SK-N-SH treated with all-trans-retinoic acid at 6 μM for 48 hours (cell line): ENCODE data around the gene ASTN2.

Experiments used
- CREB5 ChIP-seq: fragments of 250-450 bp; sonication (Bioruptor Pico); IDR thresholded peaks from 2 replicates; pipeline ENCODE4 v1.5.1; 2020; ENCODE audit warnings: low read depth, mild to moderate bottlenecking, moderate library complexity
- CSRNP3 ChIP-seq: fragments of 250-450 bp; sonication (Bioruptor Pico); IDR thresholded peaks from 2 replicates; pipeline ENCODE4 v1.5.1; 2021; ENCODE audit warnings: mild to moderate bottlenecking, moderate library complexity
- ZFP3 ChIP-seq: fragments of 250-450 bp; sonication (Bioruptor Pico); IDR thresholded peaks from 2 replicates; pipeline ENCODE4 v1.5.0; 2020; ENCODE audit warnings: mild to moderate bottlenecking, moderate library complexity

- TF ChIP-seq CREB5 = no peak
- no peak for TF ChIP-seq CSRNP3 (CRISPR knock-in tag)
- no peak for TF ChIP-seq ZFP3 (CRISPR knock-in tag)
Observed at GRCh38 chr9:116656977-116657376, 757.9 kb downstream of the ASTN2 start.
